DOHH2 (cell line): Measurements from ENCODE around the gene TLE3.

Experiments
- H3F3A ChIP-seq: fragments of 200-600 bp; sonication (generic), shearing (Covaris generic); 2 replicates; pipeline ENCODE4 v1.6.0; 2016; ENCODE audit warnings: antibody characterized with exemption, mild to moderate bottlenecking; ENCODE audit not compliant: control insufficient read depth, insufficient read depth
- H3K27ac ChIP-seq: fragments of 200-600 bp; sonication (generic); 2 replicates; pipeline ENCODE4 v1.5.1; 2014; ENCODE audit warnings: low read depth, mild to moderate bottlenecking, low read length, moderate library complexity
- H3K27me3 ChIP-seq: fragments of 200-600 bp; sonication (generic); 2 replicates; pipeline ENCODE4 v1.6.1; 2014; ENCODE audit warnings: mild to moderate bottlenecking, low read length, mixed read lengths; ENCODE audit not compliant: control insufficient read depth
- H3K36me3 ChIP-seq: fragments of 200-600 bp; sonication (generic); 2 replicates; pipeline ENCODE4 v1.6.1; 2014; ENCODE audit warnings: mild to moderate bottlenecking, low read length, moderate library complexity, mixed read lengths; ENCODE audit not compliant: control insufficient read depth
- H3K4me1 ChIP-seq: fragments of 200-600 bp; sonication (generic); 2 replicates; pipeline ENCODE4 v1.6.1; 2014; ENCODE audit warnings: mild to moderate bottlenecking, low read length, mixed read lengths; ENCODE audit not compliant: control insufficient read depth
- H3K4me2 ChIP-seq: fragments of 200-600 bp; sonication (generic); 2 replicates; pipeline ENCODE4 v1.6.0; 2014; ENCODE audit warnings: mild to moderate bottlenecking, low read length, moderate library complexity
- H3K4me3 ChIP-seq: fragments of 200-600 bp; sonication (generic); 2 replicates; pipeline ENCODE4 v1.5.1; 2014; ENCODE audit warnings: mild to moderate bottlenecking, low read length, mixed read lengths
- H3K79me2 ChIP-seq: fragments of 200-600 bp; sonication (generic); 2 replicates; pipeline ENCODE4 v1.6.1; 2014; ENCODE audit warnings: mild to moderate bottlenecking, low read length, mixed read lengths; ENCODE audit not compliant: control insufficient read depth
- H3K9me2 ChIP-seq: fragments of 200-600 bp; sonication (generic); replicated peaks from 2 replicates; pipeline ENCODE4 v1.6.1; 2014; ENCODE audit warnings: mild to moderate bottlenecking, low read length, mixed read lengths; ENCODE audit not compliant: control insufficient read depth
- H3K9me3 ChIP-seq: fragments of 200-600 bp; sonication (generic); 2 replicates; pipeline ENCODE4 v1.6.1; 2014; ENCODE audit warnings: antibody characterized with exemption, low read length, mixed read lengths; ENCODE audit not compliant: control insufficient read depth, insufficient read depth
- H4K20me1 ChIP-seq: fragments of 200-600 bp; sonication (generic); 2 replicates; pipeline ENCODE4 v1.6.0; 2014; ENCODE audit warnings: low read depth, mild to moderate bottlenecking, antibody characterized with exemption, low read length, moderate library complexity; ENCODE audit not compliant: control insufficient read depth, insufficient read depth
- EZH2phosphoT487 ChIP-seq: fragments of 200-600 bp; sonication (generic); IDR thresholded peaks from 2 replicates; pipeline ENCODE4 v1.6.1; 2017; ENCODE audit warnings: borderline replicate concordance, mild to moderate bottlenecking, antibody characterized with exemption, low read length, moderate library complexity, mixed read lengths
- TF ChIP-seq, protein P1 (sequence below): fragments of 200-600 bp; sonication (generic); IDR thresholded peaks from one replicate; pipeline ENCODE4 v1.5.1; 2014; ENCODE audit warnings: antibody characterized with exemption, mild to moderate bottlenecking, low read depth, low read length; ENCODE audit not compliant: poor library complexity, severe bottlenecking

The TLE3 gene

DNA sequence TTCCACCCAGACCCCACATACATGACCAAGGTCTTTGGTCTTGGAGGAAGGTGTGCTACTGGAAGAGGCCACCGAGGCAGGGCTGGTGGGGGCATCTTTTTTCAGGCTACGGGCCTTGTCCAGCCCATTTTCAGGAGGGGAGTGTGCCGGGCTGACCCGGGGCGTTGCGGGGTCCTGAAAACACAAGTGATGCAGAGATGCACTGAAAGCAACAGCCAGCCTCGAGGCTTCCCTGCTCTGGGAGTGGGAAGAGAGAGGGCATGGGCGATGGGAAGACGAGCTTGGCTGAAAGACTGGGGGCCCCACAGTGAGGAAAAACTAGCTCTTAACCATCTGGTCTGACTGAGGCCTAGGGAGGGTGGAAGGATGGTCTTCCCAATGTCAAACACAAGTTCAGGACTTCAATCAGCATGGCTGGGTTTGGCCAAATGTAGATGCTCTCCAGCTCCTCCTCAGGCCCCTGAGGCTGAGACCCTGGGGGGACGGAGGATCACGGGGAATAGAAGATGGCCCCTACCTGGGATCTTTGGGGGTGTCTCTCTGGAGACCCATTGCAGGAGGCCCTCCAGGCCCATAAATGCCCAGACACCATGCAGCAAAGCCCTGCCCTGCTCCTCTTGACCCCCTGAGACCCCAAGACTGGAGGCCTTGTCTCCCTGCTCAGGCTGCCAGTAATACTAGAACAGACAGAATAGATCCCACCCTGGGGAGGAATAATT, 38.9 kb downstream of the TLE3 start:
- no peaks in the 10 kb centered on the region for H3K27me3 ChIP-seq
- H3K9me3 ChIP-seq: no peaks in the 10 kb centered on the region
- H3K79me2 ChIP-seq: no peaks in the 10 kb centered on the region
- no peak overlapping the region for H3K27ac ChIP-seq
- TF ChIP-seq EZH2phosphoT487: no peak
- TF ChIP-seq, protein P1, sequence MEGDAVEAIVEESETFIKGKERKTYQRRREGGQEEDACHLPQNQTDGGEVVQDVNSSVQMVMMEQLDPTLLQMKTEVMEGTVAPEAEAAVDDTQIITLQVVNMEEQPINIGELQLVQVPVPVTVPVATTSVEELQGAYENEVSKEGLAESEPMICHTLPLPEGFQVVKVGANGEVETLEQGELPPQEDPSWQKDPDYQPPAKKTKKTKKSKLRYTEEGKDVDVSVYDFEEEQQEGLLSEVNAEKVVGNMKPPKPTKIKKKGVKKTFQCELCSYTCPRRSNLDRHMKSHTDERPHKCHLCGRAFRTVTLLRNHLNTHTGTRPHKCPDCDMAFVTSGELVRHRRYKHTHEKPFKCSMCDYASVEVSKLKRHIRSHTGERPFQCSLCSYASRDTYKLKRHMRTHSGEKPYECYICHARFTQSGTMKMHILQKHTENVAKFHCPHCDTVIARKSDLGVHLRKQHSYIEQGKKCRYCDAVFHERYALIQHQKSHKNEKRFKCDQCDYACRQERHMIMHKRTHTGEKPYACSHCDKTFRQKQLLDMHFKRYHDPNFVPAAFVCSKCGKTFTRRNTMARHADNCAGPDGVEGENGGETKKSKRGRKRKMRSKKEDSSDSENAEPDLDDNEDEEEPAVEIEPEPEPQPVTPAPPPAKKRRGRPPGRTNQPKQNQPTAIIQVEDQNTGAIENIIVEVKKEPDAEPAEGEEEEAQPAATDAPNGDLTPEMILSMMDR: no peak
- no peaks in the 10 kb centered on the region for H3K4me1 ChIP-seq
- H4K20me1 ChIP-seq: no peaks in the 10 kb centered on the region
- no peak overlapping the region for H3K4me2 ChIP-seq
- H3K4me3 ChIP-seq: no peak overlapping the region
- no peaks in the 10 kb centered on the region for H3F3A ChIP-seq
- H3K9me2 ChIP-seq: no peaks in the 10 kb centered on the region
- peaks cover 95% of the 10 kb centered on the region for H3K36me3 ChIP-seq

DNA sequence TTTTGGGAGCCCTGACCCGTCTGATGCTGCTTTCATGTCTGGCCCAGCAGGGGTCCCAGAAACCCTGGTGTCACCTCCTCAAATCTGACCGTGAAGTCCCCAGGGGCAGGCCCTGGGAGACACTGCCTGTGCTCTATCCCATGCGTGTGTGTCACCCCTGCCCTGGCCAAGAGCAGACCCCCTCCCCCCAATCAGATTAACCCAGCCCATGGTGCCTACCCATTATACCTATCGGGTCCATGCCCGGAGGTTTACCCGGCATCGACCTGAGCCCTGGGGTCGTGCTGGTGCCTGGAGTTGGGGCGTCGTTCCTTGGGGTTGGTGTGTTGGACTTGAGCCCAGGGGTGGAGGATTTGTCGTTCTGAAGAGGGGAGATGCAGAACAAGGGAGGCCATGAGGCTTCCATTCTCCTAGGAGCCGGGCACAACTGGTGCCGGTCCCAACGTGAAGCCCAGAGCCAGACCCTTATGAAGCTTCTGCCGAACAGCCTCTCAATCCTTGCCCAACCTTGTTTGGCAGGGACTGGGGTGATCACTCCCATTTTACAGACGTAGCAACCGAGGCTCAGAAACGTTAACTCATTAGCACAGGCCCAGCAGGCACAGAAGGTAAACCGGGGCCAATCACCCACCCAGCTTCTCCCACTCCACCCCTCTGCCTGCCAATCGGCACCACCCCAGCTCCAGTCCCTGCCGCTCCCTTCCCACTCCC, 39.6 kb downstream of the TLE3 start:
- peaks cover 95% of the 10 kb centered on the region for H3K36me3 ChIP-seq
- H3K9me3 ChIP-seq: no peaks in the 10 kb centered on the region
- no peaks in the 10 kb centered on the region for H3K9me2 ChIP-seq
- H3F3A ChIP-seq: no peaks in the 10 kb centered on the region
- H3K27me3 ChIP-seq: no peaks in the 10 kb centered on the region
- H3K4me3 ChIP-seq: no peak overlapping the region
- no peak for TF ChIP-seq EZH2phosphoT487
- TF ChIP-seq, protein P1: no peak
- H3K27ac ChIP-seq: no peak overlapping the region
- H3K4me2 ChIP-seq: no peak overlapping the region
- H3K79me2 ChIP-seq: no peaks in the 10 kb centered on the region
- H3K4me1 ChIP-seq: no peaks in the 10 kb centered on the region
- no peaks in the 10 kb centered on the region for H4K20me1 ChIP-seq

DNA sequence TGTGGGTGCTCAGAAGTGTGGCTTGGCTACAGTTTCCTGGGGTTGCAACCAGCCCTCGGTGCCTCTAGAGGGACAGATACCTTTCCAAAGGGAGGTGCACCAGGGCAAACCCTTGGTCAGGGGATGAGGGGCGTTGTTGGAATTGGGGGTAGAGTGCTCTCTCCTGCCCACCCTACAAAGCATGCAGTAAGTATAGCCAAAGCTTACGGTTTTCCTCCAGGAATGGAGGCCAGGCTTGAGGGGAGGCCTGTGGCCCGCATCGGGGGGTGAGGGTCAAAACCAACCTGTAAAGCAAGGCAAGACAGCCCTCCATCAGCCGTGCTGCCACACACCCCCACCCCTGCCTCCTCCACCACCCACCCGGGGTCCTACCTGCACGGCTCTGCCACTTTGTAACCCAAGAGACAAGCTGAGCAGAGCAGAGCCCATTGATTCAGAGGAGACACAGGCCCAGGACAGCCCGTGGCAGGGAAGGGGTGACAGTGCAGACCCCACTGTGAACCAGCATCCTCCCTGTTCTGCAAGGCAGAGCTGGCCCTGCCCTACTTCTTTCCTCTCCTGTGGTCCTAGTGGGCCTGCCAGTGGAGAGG, 41.5 kb downstream of the TLE3 start:
- Histone ChIP-seq H3K79me2 (no peaks in the 10 kb centered on the region), H3K4me3 (no peak overlapping the region), H3K27ac (no peak overlapping the region), H3K9me3 (no peaks in the 10 kb centered on the region), H3K9me2 (no peaks in the 10 kb centered on the region), H3F3A (no peaks in the 10 kb centered on the region), H3K4me1 (no peaks in the 10 kb centered on the region), H3K4me2 (no peak overlapping the region), H4K20me1 (no peaks in the 10 kb centered on the region), H3K36me3 (peaks cover 92% of the 10 kb centered on the region), H3K27me3 (no peaks in the 10 kb centered on the region)
- no peak for TF ChIP-seq EZH2phosphoT487
- TF ChIP-seq, protein P1: no peak
